ENCODE data around the gene PROCR.
A peak's percentile ranks its signal among the peaks of the same experiment; 100 is the strongest.
"Not testable (repeated sequence)": the region's sequence is repeated elsewhere in the genome, so short reads cannot be mapped to it uniquely, and the experiment has no call there.

Gene PROCR

GRCh38 chr20:35164531-35164930, 7.3 kb upstream of the PROCR start:
- DNase-seq = not testable (repeated sequence)

GRCh38 chr20:35165221-35166185, 6.4 kb upstream of the PROCR start:
- DNase-seq = no peak

GRCh38 chr20:35166242-35166830, 5.5 kb upstream of the PROCR start:
- DNase-seq = peak in 5 of 51 donors; percentile 6 to 29 (median 6)

- no peak for DNase-seq
Observed at GRCh38 chr20:35167787-35168186, 4.1 kb upstream of the PROCR start.

- DNase-seq = not testable (repeated sequence)
Observed at GRCh38 chr20:35168701-35169409, 3.0 kb upstream of the PROCR start.

DNA sequence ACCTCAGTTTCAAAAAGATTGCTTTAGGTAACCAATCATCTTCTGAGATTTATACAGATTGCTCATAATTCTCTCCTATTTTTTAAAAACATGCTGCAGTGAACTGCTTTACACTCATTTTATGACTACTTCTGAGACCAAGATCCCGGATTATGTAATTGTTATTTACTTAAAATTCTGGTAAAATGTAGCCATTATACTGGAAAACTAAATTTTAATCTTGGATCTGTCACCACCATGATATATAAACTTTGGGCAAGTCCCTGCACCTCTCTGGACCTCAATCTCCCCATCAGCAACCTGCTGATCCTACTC, 477 bp upstream of the PROCR start:
- no peak for DNase-seq

- no peak for DNase-seq
Observed at GRCh38 chr20:35172434-35172806, 548 bp downstream of the PROCR start.

- no peak for DNase-seq
Observed at GRCh38 chr20:35173576-35174192, 1.8 kb downstream of the PROCR start.

- DNase-seq = peak in 4 of 51 donors; percentile 1 to 35 (median 8)
Observed at GRCh38 chr20:35174458-35175216, 2.8 kb downstream of the PROCR start.

DNA sequence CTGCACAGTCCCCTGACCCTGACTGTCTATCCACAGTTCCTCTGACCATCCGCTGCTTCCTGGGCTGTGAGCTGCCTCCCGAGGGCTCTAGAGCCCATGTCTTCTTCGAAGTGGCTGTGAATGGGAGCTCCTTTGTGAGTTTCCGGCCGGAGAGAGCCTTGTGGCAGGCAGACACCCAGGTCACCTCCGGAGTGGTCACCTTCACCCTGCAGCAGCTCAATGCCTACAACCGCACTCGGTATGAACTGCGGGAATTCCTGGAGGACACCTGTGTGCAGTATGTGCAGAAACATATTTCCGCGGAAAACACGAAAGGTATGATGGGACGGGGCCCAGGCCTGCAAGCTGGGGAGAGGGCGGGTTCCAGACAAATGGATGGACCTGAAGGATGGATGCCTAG, 4.3 kb downstream of the PROCR start:
- peak in 1 of 51 donors; percentile 2 for DNase-seq

GRCh38 chr20:35179292-35180212, 7.7 kb downstream of the PROCR start:
- no peak for DNase-seq

GRCh38 chr20:35180266-35180665, 8.4 kb downstream of the PROCR start:
- no peak for DNase-seq

- DNase-seq = no peak
Observed at GRCh38 chr20:35181731-35182130, 9.9 kb downstream of the PROCR start.

DNA sequence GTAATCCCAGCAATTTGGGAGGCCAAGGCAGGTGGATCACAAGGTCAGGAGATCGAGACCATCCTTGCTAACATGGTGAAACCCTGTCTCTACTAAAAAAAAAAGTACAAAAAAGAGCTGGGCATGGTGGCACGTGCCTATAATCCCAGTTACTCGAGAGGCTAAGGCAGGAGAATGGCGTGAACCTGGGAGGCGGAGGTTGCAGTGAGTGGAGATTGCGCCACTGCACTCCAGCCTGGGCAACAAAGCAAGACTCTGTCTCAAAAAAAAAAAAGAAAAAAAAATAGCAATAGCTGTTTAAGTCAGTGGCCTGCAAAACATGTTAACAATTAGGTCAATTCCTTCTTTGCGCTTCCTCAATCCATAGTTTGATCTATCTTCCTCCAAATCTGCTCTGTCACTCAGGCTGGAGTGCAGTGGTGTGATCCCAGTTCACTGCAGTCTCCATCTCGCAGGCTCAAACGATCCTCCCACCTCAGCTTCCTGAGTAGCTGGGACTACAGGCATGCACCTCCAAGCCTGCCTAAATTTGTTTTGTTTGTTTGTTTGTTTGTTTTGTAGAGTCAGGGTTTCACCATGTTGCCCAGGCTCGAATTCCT, 14.9 kb downstream of the PROCR start:
- not testable (repeated sequence) for DNase-seq

- DNase-seq = no peak
Observed at GRCh38 chr20:35187584-35188190, 15.8 kb downstream of the PROCR start.

DNA sequence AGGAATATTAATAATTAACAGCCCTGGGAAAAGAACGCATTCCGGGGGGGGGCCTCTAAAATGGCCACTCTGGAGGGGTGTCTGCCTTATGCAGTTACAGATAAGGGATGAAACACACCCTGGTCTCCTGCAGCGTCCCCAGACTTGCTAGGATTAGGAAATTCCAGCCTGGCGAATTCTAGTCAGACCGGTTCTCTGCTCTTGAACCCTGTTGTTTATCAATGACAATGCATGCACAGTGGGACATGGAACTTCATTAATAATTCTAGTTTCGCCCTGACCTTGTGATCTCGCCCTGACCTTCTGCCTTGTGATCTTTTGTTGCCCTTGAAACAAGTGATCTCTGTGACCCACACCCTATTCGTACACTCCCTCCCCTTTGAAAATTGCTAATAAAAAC, 17.4 kb downstream of the PROCR start:
- DNase-seq = not testable (repeated sequence)

DNA sequence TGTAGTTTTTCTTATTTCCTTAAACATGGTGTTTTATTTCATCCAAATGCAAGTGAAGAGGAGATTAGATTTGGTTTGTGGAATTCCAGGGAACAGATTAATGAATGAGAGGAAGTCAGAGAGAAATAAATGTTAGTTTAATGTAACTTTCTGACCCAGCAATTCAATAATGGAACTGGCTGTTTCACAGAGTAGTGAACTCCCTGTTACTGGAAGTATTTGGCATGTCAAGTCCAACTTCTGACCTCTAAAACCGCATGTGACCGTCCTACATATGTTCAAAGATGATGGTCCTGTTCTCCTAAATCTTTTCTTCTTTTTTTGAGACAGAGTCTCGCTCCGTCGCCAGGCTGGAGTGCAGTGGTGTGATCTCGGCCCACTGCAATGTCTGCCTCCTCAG, 18.7 kb downstream of the PROCR start:
- no peak for DNase-seq

DNA sequence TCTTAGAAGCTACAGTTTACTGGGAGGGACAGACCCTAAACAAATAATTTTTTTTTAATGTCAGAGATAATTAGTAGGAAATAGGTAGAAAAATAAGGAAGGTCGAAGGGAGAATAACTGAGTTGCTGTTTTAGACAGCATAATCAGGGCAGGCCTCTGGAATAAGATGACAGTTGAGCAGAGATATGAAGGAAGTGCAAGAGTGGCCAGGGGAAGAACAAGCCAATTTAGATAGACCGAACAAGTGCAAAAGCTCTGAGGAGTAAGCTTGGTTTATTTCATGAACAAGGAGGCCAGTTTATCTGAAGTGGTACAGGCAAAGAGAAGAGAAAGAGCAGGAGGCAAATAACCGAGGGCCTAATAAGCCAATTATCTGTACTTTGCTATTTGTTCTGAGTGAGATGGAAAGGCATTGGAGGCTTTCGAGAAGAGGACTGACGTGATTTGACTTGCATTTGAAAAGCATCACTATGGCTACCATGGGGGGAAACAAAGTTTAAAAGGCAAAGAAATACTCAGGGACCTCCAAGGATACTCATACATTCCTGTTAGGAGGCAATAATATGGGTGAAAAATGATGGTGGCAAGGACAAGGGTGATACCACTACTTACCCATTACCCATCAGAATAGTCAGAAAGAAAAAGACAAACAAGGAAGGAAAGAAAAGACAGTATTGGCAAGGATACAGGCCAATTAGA, 19.7 kb downstream of the PROCR start:
- no peak for DNase-seq

All from hypothalamus (tissue), 51 donors.